K562 (cell line): ENCODE results near the gene CD93. TPM values are rescaled to one million over a fixed set of nuclear protein-coding genes. Genes with fewer than 3 reads are reported as not detected.

Experiments used
- CREB1 ChIP-seq, 2 experiments: sonication (generic) in 1 of 2; formaldehyde crosslinking in 1 of 2; IDR thresholded peaks; 2 replicates each; pipeline versions ENCODE4 v1.6.1 to v1.8.0; 2012 to 2022; ENCODE audit warnings: inconsistent platforms in 1 of 2, mild to moderate bottlenecking in 1 of 2, missing genetic modification reagents in 1 of 2, moderate library complexity in 1 of 2
- FOS ChIP-seq: IDR thresholded peaks from 3 replicates; pipeline ENCODE4 v1.6.1; 2011; ENCODE audit not compliant: insufficient read length; ENCODE audit errors: extremely low read depth
- HNRNPL ChIP-seq: fragments of 200-400 bp; formaldehyde crosslinking; IDR thresholded peaks from 2 replicates; pipeline ENCODE4 v1.6.1; 2017; ENCODE audit warnings: low read depth, mild to moderate bottlenecking, low read length
- HNRNPLL ChIP-seq: fragments of 200-400 bp; formaldehyde crosslinking; IDR thresholded peaks from 2 replicates; pipeline ENCODE4 v1.6.1; 2017; ENCODE audit warnings: low read length, low read depth, mild to moderate bottlenecking; ENCODE audit not compliant: poor library complexity, severe bottlenecking
- JUNB ChIP-seq: fragments of 450-650 bp; formaldehyde crosslinking; conservative IDR thresholded peaks from 2 replicates; pipeline ENCODE4 v1.4.0; 2020; ENCODE audit warnings: mild to moderate bottlenecking
- MCM5 ChIP-seq: fragments of 450-650 bp; IDR thresholded peaks from 2 replicates; pipeline ENCODE4 v1.6.1; 2016; ENCODE audit warnings: low read depth
- MXI1 ChIP-seq: IDR thresholded peaks from 2 replicates; pipeline ENCODE4 v1.6.1; 2011; ENCODE audit warnings: low read depth, mild to moderate bottlenecking, improper control_type of control experiment, low read length
- THRB ChIP-seq: fragments of 450-650 bp; formaldehyde crosslinking; conservative IDR thresholded peaks from 2 replicates; pipeline ENCODE4 v1.4.0; 2022; ENCODE audit warnings: mild to moderate bottlenecking, missing genetic modification characterization
- USF1 ChIP-seq: sonication (generic); formaldehyde crosslinking; IDR thresholded peaks from 2 replicates; pipeline ENCODE4 v1.9.0; 2022; ENCODE audit warnings: mild to moderate bottlenecking, missing genetic modification reagents
- ZBTB17 ChIP-seq: fragments of 450-650 bp; formaldehyde crosslinking; IDR thresholded peaks from 2 replicates; pipeline ENCODE4 v1.4.0; 2020; ENCODE audit warnings: mild to moderate bottlenecking
- ZFP36 ChIP-seq: fragments of 150-350 bp; IDR thresholded peaks from 2 replicates; pipeline ENCODE4 v1.6.1; 2018; ENCODE audit warnings: low read length, low read depth; ENCODE audit not compliant: partially characterized antibody
- ZNF561 ChIP-seq: fragments of 450-650 bp; formaldehyde crosslinking; conservative IDR thresholded peaks from 2 replicates; pipeline ENCODE4 v1.4.0; 2020; ENCODE audit warnings: mild to moderate bottlenecking, moderate library complexity
- polyA plus RNA-seq, 8 experiments: library from polyadenylated mRNA; depleted of rRNA in 4 of 8; stranded (reverse) in 5 of 8; unstranded in 3 of 8; fragments of >200 nt; fragmentation: Nextera tagmentation in 2 of 8; fragmentation: Illumina TruSeq in 1 of 8; extraction: Ambion mirVana in 2 of 8; extraction: Trizol in 1 of 8; gene quantifications; 2 replicates each; pipeline versions ENCODE4 v1.2.1 to v1.2.3, GENCODE V29; 2011 to 2014; ENCODE audit warnings: inconsistent platforms in 1 of 8, missing spikeins in 1 of 8
- total RNA-seq, 7 experiments: library from RNA; depleted of rRNA in 6 of 7; stranded (reverse); fragments of >200 nt in 6 of 7; fragmentation: Illumina TruSeq in 2 of 7; extraction: Trizol in 2 of 7; gene quantifications; 2 replicates each; pipeline versions ENCODE4 v1.2.1 to v1.2.3, GENCODE V29; 2011 to 2021; ENCODE audit warnings: low replicate concordance in 1 of 7
- TF ChIP-seq, protein P1 (sequence below): fragments of 450-650 bp; formaldehyde crosslinking; IDR thresholded peaks from 2 replicates; pipeline ENCODE4 v1.4.0; 2020; ENCODE audit warnings: mild to moderate bottlenecking, moderate library complexity
- TF ChIP-seq, protein P2 (sequence below): fragments of 200-600 bp; sonication (generic); IDR thresholded peaks from one replicate; pipeline ENCODE4 v1.6.1; 2012; ENCODE audit warnings: mild to moderate bottlenecking, low read depth, low read length, inconsistent platforms

CD93 gene
- total and polyA plus RNA-seq, 9 of the 15 experiments (the other 6 are each of a cell fraction or from before 2014, with no cell fraction given): 0.03 to 0.20 (median 0.05) TPM

GRCh38 chr20:23092384-23092756, 6.2 kb upstream of the CD93 start (continued):
- TF ChIP-seq MXI1 (no peak), CREB1 (IDR thresholded peaks at IDR 0.05) (peak; percentile 17; the same call in 1 of the 2 replicates), CREB1 (CRISPR knock-in tag; IDR thresholded peaks at IDR 0.05) (no peak), THRB (CRISPR knock-in tag) (no peak), HNRNPLL (no peak), MCM5 (no peak), FOS (no peak), ZFP36 (no peak), HNRNPL (no peak), ZBTB17 (CRISPR knock-in tag) (no peak), JUNB (CRISPR knock-in tag) (no peak), ZNF561 (CRISPR knock-in tag) (no peak), USF1 (no peak)
- TF ChIP-seq, protein P1, sequence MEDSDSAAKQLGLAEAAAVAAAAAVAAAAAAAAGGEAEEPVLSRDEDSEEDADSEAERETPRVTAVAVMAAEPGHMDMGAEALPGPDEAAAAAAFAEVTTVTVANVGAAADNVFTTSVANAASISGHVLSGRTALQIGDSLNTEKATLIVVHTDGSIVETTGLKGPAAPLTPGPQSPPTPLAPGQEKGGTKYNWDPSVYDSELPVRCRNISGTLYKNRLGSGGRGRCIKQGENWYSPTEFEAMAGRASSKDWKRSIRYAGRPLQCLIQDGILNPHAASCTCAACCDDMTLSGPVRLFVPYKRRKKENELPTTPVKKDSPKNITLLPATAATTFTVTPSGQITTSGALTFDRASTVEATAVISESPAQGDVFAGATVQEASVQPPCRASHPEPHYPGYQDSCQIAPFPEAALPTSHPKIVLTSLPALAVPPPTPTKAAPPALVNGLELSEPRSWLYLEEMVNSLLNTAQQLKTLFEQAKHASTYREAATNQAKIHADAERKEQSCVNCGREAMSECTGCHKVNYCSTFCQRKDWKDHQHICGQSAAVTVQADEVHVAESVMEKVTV (CRISPR knock-in tag): no peak
- TF ChIP-seq, protein P2, sequence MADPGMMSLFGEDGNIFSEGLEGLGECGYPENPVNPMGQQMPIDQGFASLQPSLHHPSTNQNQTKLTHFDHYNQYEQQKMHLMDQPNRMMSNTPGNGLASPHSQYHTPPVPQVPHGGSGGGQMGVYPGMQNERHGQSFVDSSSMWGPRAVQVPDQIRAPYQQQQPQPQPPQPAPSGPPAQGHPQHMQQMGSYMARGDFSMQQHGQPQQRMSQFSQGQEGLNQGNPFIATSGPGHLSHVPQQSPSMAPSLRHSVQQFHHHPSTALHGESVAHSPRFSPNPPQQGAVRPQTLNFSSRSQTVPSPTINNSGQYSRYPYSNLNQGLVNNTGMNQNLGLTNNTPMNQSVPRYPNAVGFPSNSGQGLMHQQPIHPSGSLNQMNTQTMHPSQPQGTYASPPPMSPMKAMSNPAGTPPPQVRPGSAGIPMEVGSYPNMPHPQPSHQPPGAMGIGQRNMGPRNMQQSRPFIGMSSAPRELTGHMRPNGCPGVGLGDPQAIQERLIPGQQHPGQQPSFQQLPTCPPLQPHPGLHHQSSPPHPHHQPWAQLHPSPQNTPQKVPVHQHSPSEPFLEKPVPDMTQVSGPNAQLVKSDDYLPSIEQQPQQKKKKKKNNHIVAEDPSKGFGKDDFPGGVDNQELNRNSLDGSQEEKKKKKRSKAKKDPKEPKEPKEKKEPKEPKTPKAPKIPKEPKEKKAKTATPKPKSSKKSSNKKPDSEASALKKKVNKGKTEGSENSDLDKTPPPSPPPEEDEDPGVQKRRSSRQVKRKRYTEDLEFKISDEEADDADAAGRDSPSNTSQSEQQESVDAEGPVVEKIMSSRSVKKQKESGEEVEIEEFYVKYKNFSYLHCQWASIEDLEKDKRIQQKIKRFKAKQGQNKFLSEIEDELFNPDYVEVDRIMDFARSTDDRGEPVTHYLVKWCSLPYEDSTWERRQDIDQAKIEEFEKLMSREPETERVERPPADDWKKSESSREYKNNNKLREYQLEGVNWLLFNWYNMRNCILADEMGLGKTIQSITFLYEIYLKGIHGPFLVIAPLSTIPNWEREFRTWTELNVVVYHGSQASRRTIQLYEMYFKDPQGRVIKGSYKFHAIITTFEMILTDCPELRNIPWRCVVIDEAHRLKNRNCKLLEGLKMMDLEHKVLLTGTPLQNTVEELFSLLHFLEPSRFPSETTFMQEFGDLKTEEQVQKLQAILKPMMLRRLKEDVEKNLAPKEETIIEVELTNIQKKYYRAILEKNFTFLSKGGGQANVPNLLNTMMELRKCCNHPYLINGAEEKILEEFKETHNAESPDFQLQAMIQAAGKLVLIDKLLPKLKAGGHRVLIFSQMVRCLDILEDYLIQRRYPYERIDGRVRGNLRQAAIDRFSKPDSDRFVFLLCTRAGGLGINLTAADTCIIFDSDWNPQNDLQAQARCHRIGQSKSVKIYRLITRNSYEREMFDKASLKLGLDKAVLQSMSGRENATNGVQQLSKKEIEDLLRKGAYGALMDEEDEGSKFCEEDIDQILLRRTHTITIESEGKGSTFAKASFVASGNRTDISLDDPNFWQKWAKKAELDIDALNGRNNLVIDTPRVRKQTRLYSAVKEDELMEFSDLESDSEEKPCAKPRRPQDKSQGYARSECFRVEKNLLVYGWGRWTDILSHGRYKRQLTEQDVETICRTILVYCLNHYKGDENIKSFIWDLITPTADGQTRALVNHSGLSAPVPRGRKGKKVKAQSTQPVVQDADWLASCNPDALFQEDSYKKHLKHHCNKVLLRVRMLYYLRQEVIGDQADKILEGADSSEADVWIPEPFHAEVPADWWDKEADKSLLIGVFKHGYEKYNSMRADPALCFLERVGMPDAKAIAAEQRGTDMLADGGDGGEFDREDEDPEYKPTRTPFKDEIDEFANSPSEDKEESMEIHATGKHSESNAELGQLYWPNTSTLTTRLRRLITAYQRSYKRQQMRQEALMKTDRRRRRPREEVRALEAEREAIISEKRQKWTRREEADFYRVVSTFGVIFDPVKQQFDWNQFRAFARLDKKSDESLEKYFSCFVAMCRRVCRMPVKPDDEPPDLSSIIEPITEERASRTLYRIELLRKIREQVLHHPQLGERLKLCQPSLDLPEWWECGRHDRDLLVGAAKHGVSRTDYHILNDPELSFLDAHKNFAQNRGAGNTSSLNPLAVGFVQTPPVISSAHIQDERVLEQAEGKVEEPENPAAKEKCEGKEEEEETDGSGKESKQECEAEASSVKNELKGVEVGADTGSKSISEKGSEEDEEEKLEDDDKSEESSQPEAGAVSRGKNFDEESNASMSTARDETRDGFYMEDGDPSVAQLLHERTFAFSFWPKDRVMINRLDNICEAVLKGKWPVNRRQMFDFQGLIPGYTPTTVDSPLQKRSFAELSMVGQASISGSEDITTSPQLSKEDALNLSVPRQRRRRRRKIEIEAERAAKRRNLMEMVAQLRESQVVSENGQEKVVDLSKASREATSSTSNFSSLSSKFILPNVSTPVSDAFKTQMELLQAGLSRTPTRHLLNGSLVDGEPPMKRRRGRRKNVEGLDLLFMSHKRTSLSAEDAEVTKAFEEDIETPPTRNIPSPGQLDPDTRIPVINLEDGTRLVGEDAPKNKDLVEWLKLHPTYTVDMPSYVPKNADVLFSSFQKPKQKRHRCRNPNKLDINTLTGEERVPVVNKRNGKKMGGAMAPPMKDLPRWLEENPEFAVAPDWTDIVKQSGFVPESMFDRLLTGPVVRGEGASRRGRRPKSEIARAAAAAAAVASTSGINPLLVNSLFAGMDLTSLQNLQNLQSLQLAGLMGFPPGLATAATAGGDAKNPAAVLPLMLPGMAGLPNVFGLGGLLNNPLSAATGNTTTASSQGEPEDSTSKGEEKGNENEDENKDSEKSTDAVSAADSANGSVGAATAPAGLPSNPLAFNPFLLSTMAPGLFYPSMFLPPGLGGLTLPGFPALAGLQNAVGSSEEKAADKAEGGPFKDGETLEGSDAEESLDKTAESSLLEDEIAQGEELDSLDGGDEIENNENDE: no peak
